ENCODE results near the gene ZNF441.

- no peak for TF ChIP-seq CTCF (conservative IDR thresholded peaks at IDR 0.05 in 1 of 2, IDR thresholded peaks at IDR 0.05 in 1 of 2; ENCODE audit: extremely low read depth in 1 of 2, insufficient read depth in 1 of 2, low read depth in 1 of 2, low read length in 2 of 2)
- TF ChIP-seq EZH2 (IDR thresholded peaks at IDR 0.05; ENCODE audit: borderline replicate concordance, low read length), result no peak
Measured at GRCh38 chr19:11738746-11739620, 27.8 kb upstream of the ZNF441 start, which contains the start of gene ZNF823.
